NCI-H2227 (cell line): ENCODE results near the gene SORCS2.
"Not testable (repeated sequence)": the region's sequence is repeated elsewhere in the genome, so short reads cannot be mapped to it uniquely, and the experiment has no call there.

Experiments
- DNase-seq: peaks from one replicate; lab custom pipeline; 2025; ENCODE audit not compliant: unreplicated experiment; lab: John Stamatoyannopoulos, UW

The SORCS2 gene

DNA sequence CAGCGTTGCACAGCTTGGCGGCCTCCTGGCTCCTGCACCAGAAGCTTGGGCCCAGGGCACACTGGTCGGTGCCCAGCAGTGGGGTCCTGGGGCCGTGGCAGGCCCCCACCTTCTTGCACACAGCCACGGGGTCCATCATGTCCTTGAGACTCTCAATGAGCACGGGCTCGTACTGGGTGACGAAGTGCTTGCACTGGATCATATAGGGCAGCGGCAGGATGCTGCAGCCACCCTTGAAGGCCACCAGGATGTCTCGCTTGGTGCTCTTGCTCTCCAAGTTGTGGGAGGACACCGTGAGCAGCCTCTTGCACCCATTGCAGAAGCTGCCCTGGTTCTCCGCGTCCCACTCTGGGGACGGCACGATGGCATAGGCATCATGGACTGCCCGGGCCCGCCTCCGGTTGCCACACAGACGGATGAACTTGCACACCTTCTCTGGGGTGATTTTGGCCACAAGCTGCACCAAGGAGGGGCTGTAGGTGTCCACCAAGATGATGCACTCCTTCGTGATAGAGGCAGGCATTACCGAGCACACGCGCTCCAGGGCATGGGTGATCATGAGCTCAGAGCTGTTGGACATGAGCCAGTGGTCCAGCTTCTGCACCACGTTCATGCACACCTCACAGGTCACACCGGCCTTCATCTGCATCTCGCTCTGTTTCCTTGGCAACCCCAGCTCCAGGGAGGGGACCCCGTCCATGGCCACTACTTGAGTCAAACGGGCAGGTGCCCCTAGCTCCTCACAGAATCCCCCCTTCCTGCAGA lies 241.2 kb downstream of the SORCS2 start:
- DNase-seq, result no peak

DNA sequence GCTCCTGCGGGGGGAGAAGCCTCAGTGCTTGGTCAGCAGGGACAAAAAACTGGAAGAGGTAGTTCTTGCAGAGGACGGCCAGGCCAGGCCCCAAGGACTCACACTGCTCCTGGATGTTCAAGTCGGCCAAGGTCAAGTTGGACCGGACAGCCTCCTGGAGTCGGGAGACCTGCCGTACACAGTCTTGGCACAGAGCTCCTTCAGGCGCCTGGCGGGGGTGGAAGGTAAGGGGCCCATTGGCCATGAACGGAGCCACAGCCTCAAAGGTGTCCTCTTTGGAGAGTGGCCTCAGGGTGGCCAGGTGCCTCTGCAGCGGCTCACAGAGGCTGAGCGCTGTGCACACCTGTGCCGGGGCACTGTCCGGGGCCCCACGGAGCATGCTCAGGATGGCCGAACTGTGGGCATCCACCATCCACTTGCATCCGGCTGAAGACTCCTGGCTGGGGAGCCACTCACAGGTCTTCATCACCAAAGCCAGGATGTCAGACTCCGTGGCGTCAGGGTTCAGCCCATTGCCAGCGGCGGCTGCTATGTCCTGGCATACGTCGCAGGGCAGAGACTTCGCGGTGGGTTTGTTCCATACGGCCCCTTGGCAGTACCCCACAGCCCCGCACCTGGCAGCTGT lies 241.9 kb downstream of the SORCS2 start:
- no peak for DNase-seq

DNA sequence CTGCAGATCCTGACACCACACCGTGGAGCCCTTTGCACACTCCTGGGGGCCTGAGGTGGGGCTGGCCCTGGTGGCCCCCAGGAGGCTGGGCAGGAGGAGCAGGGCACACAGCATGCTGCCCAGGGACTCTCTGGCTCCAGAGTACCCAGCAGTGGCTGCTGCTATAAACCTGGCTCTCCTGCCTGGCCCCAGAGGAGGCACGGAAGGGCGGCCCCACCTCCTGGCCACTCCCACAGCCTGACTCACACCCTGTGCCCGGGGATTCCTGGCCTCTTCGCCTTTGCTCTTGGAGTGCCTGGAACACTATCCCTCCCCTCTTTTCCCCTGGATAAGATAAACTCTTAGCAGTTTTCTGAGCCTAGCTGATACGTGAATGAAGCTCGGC lies 242.4 kb downstream of the SORCS2 start, which contains the start of gene PSAPL1:
TSS of gene PSAPL1 (minus strand) at position 165 of the 385 bp plus-strand sequence. CDS start at position 114, 51 bp downstream.
- DNase-seq, result no peak

DNA sequence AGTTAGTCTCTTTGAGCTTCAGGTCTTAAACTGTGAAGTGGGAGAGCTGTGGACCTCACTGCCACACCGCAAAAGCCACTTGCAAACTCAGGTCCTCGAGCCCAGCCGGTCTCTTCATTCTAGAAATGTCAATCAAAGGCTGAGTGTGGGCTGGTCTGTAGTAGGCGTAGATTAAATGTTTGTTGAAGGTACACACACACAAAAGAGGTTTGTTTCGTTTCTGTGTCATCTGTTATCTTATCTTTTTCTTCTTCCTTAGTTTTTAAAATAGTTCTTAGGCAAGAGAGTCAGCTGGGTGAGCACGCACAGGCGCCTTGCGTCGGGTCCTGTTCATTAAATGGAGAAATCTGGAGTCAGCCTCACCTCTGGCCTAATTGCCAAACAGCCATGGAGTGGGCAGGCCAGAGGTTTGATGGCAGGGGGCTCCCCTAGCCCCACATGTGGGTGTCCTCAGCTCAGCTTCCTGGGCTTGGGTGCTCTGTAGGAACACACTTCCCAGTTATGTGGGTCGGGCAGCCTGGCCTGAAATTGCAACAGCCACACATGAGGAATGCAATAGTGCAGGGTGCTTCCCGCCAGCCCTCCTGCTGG lies 243.2 kb downstream of the SORCS2 start:
- DNase-seq, result no peak

DNA sequence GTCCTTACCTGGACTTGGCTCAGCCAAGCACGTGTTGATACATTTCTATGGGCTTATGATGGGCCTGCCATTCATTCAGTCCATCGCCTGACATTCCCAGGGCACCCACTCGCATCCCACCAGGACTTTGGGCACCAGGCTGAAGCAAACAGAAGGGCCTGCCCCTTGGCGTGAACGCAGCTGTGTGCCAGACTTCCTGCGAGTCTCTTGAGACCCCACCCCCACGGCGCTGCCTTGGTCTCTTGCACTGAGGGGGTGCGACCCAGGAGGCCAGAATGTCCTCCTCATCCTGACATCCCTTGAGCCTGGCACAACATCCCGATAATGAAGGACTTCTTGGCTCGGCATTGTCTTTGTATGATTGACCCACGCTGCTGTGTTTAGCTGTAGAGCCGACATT lies 243.9 kb downstream of the SORCS2 start:
- DNase-seq, result no peak

DNA sequence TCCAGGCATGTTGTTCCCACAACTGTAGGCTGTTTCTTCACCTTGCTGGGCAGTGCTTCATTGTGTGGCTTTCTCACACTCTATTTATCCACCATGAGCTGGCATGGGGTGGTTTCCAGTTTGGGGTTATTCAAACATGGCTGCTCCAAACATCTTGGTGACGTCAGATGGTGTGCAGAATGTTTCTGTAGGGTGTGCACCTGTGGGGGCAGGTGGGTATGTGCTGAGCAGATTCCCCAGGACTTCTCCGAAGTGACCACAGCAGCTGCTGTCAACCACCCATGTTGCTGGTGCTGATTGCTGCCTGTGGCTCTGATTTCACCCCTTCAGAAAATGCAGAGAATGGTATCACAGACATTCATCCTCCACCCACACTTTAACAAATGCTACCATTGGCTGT lies 247.4 kb downstream of the SORCS2 start:
- DNase-seq, result no peak

DNA sequence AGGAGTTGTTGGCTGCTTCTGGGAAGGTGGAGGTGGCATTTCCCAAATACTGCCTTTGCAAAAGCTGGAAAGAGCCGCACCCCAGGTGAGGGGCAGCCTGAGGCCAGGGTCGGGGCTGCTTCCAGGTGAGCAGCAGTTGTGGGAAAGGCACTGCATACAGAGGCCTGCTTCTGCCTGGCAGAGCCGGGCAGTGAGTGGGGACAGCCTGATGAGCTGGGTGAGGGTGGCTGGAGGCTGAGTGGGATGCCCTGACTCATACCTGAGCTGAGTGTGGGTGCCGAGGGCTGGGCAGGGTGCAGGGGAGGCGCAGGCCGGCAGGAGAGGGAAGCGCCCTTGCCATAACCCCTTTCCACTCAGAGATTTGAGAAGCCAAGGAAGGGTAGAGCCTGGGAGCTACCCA lies 248.9 kb downstream of the SORCS2 start:
- no peak for DNase-seq

DNA sequence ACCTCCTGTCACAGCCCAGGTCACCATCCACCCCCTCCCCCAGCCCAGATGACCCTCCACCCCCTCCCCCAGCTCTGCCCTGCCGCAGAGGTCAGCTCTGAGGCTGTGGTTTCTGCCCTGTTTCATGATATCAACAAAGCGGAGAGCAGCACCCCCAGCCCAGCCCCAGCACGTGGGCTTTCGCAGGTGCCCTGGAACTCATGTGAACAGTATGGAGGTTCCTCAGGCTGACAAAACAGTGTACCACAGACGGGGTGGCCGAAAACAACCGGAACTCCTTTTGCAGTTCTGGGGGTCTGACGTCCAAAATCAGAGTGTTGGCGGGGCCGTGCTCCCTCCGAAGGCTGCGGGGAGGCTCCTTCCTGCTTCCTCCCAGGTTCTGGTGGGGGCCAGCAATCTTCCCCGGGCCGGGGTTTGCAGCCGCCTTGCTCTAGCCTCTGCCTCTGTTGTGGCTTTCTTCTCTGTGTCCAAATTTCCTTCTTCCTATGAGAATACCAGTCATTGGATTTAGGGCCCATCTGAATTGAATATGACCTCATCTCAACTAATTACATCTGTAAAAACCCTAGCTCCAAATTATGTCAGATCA lies 250.3 kb downstream of the SORCS2 start:
- DNase-seq, result no peak

DNA sequence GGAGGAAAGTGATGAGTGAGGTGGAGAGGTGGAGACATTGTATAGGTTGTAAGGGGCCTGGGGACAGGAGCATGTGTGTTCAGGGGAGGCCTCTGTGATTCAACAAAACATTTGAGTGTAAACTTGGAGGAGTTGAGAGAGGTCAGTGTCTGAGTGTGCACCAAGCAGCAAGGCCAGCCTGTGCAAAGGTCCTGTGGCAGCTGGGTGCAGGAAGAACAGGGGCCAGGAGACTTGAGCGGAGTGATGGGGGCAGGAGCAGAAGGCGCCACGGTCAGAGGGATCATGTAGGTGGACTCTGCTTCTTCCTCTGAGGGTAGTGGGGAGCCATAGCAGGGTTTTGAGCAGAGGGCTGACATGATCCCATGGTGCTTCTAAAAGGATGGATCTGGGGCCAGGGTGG lies 252.0 kb downstream of the SORCS2 start:
- DNase-seq, result no peak

DNA sequence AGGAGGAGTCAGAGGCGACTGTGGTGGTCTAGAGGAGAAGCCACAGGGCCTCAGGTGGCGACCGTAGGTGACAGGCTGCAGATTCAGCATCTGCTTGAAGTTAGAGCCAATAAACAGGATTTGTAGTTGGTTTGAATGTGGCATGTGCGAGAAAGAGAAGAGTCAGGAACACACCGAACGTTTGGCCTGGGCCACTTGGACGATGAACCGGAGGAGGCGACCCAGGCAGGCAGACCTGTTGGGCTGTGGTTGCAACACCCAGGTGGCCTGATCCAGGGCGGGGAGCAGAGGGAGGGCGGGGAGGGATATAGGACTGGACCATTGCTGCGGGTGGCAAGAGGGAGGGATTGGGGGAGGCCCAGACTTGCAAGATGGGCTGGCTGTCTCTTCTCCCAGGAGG lies 252.4 kb downstream of the SORCS2 start:
- no peak for DNase-seq

DNA sequence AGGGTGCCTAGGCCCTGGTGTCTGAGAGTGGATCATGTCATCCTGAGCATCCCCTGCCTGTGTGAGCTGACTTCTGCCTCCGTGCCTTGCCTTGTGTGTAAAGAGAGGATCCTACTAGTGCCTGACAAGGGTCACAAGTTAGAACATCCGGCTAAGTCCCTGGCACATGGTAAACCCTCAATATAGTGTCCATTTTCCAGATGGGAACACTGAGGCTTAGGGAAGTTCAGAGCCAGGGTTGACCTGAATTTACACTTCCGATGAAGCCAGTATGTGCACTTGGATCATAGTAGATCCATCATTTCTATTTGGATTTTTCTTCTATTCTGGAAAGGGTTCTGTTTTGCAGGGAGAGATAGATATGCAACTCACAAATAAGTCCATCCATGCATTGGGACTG lies 254.9 kb downstream of the SORCS2 start:
- DNase-seq, result no peak

DNA sequence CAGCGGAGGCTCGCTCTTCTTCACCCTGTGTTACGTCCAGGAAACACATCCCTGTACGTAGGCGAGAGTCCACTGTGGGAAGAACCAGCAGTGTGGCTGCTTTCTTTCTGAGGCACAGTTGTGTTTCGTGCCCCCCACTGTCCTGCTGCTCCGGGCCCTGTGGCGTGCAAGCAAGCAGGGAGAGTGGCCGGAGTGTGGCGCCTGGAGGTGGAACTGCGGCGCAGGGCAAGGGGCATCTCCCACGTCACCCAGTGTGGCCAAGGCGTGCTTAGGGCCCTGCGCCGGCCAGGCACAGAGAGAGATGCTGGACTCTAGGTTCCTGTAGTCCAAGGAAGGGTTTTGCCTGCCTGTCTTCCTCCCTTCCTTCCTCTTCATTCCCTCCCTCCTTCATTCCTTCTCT lies 255.7 kb downstream of the SORCS2 start:
- no peak for DNase-seq

DNA sequence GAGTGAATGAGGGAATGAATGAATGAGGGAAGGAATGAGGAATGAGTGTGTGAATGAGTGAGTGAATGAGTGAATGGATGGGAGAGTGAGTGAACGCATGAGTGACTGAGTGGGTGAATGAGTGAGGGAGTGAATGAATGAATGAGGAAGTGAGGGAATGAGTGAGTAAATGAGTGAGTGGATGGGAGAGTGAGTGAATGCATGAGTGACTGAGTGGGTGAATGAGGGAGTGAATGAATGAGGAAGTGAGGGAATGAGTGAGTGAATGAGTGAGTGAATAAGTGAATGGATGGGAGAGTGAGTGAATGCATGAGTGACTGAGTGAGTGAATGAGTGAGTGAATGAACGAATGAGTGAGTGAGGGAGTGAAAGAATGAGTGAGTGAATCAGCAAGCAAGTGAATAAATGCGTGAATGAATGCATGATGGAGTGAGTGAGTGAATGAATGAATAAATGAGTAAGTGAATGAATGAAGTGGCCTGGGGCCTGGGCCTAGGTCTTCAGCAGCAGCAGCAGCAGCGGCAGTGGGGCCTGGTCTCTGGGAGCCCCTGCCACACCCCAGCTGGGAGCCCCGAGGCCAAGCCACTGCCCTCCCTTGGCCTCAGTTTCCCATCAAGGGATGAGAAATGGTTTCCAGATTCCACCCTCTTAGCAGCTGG lies 258.6 kb downstream of the SORCS2 start:
- DNase-seq, result no peak

DNA sequence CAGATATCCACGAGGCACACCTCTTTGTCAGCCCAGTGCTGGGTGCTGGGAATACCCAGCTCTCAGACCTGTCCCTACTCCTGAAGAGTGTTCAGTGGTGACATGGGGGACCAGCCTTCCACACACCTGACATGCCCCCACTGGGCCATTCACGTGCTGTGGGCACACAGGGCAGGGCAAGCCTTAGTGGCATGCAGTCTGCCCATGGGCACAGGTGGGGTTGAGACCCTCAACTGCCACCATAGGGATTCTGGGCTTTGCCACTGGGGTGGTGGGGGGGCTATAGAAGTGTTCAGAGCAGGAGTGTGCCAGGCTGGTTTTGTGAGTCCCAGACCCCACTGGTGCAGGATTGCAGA lies 259.1 kb downstream of the SORCS2 start:
- no peak for DNase-seq

DNA sequence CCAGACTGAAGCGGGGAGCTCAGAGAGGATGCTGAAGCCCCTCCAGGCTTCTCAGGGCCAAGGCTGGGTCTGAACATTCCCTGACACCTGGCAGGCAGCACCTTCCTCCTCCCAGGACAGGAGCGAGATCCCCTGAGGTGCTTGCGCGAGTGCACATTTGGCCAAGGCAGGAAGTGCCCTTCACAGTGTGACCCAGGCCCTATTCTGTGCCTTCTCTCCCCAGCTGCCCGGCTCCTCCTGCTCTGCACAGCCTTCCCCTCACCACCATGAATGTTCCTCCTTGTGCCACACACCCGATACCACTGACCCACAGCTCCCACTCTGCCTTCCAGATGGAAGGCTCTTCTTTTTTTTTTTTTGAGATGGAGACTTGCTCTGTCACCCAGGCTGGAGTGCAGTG lies 259.5 kb downstream of the SORCS2 start:
- no peak for DNase-seq

DNA sequence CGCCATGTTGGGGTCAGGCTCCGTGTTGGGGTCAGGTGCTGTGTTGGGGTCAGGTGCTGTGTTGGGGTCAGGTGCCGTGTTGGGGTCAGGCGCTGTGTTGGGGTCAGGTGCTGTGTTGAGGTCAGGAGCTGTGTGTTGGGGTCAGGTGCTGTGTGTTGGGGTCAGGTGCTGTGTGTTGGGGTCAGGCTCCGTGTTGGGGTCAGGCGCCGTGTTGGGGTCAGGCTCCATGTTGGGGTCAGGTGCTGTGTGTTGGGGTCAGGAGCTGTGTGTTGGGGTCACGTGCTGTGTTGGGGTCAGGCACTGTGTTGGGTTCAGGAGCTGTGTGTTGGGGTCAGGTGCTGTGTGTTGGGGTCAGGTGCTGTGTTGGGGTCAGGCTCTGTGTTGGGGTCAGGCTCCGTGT lies 260.5 kb downstream of the SORCS2 start:
- not testable (repeated sequence) for DNase-seq

DNA sequence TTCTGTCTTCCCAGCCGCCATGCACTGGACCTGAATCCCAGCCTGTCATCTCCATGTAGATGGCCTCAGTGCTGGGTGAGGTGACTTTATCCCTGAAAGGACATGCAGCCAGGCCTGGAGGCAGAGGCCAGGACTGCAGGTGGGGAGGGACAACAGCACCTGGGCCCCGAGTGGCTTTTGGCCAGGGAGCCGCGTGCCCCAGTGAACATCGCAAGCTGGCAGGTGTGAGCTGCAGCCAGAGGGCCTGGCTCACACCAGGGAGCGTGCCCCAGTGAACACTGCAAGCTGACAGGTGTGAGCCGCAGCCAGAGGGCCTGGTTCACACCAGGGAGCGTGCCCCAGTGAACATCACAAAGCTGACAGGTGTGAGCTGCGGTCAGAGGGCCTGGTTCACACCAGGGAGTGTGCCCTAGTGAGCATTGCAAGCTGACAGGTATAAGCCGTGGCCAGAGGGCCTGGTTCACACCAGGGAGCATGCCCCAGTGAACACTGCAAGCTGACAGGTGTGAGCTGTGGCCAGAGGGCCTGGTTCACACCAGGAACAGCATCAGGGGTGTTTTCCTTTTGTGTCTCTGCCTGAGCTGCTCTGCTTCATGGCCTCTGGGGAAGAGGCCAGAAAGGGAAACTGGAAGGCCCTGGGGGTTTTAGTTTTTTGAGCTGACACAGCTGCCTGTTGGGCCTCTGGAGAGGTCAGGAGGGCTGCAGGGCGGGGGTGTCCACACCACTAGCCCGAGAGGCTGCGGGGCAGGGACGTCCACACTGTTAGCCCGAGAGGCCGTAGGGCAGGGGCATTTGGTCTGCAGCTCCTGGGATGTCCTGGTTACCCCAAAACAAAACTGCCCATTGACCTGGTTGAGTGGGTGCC lies 265.1 kb downstream of the SORCS2 start:
- DNase-seq, result no peak

DNA sequence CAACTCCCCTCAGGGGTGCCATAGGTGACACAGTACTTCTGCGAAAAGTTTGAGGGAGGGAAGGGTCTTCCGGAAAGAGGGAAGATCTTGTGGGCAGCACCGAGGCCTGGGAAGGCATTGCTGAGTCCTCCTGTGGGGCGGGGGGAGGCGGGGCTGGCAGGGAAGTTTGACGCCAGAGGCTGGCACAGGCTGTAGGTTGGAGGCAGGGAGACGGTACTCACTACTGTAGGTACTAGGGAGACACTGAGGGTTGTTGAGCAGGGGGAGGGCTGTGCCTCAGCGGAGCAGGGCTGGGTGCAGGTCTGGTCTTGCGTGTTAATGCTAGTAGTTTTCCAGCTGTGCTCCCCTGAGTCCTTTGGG lies 265.7 kb downstream of the SORCS2 start:
- DNase-seq, result no peak

DNA sequence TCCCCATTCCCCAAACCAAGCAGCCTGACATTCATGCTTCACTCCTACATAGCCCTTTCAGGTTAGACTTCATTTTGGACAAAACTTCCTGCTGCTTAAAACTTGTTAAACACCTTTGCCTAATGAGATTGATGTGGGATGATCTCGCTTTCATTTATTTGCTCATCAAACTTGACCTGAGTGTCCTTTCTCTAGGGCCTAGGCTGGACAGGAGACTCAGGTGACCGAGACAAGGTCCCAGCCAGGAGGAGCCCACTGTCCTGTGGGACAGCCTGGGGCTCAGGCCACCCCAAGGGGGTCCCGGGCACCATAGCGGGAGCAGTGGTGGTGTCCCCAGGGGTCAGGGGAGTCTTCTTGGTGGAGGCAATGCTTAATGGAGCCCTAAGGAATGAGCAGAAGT lies 266.1 kb downstream of the SORCS2 start:
- DNase-seq, result no peak

DNA sequence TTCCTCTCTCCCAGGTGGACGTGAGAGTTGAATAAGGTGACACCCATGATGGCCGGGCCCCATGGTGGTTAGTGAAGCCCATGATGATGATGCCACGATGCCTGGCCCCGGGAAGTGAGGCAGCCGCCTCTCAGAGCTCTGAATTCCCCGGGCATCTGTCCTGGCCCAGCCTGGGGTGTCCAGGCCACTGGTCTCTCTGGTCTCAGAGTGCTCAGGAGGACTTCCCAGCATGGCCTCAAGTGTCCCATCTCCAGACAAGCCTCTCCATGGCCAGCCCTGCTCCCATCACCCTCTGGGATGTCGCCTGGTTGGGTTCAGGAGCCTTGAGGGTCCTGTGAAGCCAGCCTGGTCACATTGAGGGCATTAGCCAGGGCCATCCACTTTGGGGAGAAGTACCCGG lies 267.1 kb downstream of the SORCS2 start:
- no peak for DNase-seq

DNA sequence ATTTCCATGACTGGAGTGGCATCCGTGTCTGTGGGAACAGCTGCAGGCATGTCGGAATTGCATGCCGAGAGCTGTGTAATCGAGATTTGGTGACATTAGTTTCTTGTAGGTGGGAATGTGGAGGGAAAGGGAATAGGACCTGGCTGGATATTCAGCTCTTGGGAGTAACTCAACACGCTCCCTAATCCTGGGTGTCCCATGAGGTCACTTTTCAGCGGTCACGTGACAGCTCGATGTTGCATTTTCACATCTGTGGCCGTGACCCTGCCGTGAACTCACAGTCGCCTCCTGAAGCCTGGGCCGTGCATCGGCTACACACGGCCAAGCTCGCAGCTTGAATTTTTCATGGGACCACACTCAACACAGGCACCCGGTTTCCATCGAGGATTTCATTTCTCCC lies 268.2 kb downstream of the SORCS2 start:
- no peak for DNase-seq
